Fibroblast of skin of scalp (primary cell): ENCODE results near the gene SNAPC5. TPM values are rescaled to one million over a fixed set of nuclear protein-coding genes. Genes with fewer than 3 reads are reported as not detected.
"Not testable (repeated sequence)": the region's sequence is repeated elsewhere in the genome, so short reads cannot be mapped to it uniquely, and the experiment has no call there.

Experiments
- DNase-seq: peaks from one replicate; pipeline ENCODE4 v3.0.0-alpha.2; 2013
- polyA plus RNA-seq, 2 experiments: library from polyadenylated mRNA; unstranded; fragments of 120-200 nt; gene quantifications; one replicate each; pipeline ENCODE4 v1.2.1, GENCODE V29; 2013; ENCODE audit not compliant: insufficient read length in 2 of 2

Gene SNAPC5, protein sequence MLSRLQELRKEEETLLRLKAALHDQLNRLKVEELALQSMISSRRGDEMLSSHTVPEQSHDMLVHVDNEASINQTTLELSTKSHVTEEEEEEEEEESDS
- polyA plus RNA-seq (2013, experiment 1 of 2; ENCODE audit: insufficient read length), result 17.8 TPM
- polyA plus RNA-seq (2013, experiment 2 of 2; ENCODE audit: insufficient read length), result 20.5 TPM

DNA sequence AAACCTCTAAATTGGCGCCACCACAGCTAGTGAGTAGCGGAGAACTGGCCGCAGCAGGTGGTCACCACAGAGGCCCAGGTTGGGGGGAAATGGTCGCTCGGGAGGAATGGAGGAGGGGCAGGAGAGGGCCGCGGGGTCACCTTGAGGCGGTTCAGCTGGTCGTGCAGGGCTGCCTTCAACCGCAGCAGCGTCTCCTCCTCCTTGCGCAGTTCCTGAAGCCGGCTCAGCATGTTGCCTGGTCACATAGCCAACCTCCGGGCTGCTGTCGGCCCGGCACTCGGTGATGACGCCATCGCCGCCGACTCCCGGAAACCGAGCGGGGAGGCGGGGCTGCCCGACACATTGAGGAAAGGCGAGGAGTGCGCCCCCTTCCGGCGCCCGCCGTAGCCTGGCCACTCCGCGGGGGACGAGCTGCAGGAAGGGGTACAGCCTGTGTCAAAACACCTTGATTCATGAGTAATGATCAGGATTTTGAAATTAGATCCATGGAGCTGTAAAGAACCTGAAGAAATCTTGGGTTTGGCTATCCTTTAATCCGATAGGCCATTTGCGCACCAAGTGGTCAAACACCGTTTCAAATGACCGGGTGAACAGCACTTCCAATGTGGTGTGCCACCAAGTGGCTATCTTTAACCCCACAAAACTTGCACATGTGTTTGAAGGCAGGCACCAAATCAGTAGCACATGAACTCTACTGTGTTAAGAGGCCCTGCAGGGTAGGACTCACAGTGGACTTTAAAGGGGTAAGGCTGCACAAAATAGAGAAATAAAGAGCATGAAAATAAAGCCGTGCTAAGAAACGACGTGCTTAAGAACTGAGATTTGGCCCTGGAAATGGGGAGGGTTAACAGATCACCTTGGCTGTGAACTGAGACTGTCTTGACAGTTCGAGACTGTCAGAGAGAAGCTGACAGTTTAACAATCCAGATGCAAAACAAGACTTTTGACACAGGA lies at the start of gene SNAPC5:
Gene SNAPC5 (minus strand): TSS at position 261 of the 954 bp plus-strand sequence. CDS start 31 bp downstream, at position 230.
- peak; percentile 95 for DNase-seq

DNA sequence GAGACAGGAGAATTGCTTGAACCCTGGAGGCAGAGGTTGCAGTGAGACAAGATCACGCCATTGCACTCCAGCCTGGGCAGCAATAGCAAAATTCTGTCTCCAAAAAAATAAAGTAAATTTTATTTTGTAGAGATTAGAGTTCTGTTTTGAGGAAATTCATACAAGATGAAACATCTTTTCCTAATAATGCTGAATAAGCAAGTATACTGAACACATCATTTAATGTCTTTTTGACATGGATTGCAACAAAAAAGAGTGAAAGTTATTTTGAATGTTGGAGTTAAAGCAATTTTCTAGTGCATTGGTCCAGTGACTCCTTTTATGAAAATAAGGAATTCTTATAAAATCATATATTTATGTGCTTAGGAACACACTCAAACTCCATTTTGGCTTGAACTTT lies 47.7 kb upstream of the SNAPC5 start:
- no peak for DNase-seq

DNA sequence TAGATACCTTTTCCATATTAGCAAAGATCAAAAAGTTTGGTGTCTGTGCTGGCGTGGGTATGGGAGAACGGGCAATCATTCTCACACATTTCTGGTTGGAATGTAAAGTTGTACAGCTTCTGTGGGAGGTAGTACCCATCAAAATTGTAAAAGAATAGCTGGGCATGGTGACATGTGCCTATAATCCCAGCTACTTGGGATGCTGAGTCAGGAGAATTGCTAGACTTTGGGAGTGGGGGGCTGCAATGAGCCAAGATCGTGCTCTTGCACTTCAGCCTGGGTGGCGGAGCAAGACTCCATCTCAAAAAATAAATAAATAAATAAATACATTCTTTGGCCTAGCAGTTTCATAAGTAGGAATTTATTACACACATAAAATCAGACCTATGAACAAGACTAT lies 45.3 kb upstream of the SNAPC5 start:
- no peak for DNase-seq

DNA sequence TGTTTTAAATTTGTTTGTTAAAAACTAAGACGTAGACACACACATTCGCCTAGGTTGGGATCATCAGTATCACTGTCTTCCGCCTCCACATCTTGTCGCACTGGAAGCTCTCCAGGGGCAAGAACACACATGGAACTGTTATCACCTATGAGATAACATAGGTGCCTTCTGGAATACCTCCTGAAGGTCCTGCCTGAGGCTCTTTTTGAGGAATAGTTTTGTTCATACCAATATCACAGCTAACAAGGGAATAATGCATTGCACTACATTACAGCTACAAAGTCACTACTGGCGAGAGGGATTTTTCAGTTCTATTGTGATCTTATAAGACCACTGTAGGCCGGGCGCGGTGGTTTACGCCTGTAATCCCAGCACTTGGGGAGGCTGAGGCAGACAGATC lies 37.5 kb upstream of the SNAPC5 start:
- DNase-seq, result no peak

DNA sequence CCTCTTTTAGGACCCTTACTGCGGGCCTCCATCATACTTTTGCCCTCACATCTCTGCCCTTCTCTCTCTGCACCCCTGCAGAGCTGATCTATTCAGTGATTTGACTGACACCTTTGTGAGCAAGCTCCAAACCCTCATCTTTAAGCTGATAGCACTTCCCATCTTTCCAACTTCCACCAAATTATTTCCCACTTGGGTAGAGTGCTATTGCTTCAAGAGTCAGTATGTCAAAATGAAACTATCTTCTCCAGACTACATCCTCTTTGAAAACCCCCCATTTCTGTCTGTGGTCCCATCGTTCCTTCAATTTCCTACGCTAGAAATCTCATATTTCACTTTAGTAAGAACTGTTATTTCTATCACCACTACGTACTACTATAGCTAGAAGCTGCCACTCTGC lies 27.3 kb upstream of the SNAPC5 start:
- DNase-seq, result no peak

DNA sequence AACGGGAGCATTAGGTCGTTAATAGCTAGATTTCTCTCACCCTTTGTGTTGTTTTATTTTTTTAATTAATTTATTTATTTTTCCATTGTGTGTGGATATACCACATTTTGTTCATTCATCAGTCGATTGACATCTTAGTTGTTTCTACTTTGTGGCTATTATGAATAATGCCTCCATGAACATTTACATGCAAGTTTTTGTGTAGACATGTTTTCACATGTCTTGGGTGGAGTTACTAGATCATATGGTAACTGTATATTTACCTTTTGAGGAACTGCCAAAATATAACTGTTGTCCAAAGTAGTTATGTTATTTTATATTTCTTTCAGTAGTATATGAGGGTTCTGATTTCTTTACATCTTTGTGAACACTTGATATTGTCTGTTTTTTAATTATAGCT lies 26.4 kb upstream of the SNAPC5 start:
- DNase-seq, result no peak

DNA sequence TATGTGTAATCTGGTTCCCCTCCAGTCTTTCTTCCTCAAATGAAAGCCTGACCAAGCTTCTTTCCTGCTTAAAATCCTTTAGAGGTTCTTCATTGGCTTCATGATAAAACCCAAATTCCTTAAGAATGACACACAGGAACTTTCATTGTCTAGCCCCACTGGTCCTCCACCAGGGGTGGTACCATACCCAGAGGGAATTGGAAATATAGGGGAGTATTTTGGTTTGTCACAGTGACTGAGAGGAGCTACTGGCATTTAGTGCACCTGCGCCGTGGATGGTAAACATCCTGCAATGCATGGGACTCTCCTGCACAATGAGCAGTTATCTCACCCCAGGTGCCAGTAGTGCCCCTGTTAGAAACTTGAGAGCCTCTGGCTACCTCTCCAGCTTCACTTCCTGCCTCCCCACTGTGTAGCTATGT lies 18.4 kb upstream of the SNAPC5 start:
- peak; percentile 25 for DNase-seq

DNA sequence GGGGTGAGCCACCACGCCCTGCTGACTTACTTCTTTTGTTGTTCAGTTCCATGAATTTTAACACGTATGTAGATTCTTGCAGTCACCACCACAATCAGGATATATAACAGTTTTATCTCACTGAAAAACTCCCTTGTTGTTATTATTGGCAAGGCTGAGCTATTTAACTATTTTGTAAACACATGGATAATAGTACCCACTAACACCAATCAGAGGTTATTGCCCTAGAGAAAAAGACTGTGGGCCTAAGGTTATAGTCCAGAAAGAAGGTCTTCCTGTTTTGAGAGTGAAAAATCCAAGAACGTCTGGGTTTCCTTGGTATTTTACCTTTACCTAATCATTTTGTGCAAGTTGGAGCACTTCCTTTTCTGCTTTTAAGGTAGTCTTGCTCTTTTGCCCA lies 17.0 kb upstream of the SNAPC5 start:
- no peak for DNase-seq

DNA sequence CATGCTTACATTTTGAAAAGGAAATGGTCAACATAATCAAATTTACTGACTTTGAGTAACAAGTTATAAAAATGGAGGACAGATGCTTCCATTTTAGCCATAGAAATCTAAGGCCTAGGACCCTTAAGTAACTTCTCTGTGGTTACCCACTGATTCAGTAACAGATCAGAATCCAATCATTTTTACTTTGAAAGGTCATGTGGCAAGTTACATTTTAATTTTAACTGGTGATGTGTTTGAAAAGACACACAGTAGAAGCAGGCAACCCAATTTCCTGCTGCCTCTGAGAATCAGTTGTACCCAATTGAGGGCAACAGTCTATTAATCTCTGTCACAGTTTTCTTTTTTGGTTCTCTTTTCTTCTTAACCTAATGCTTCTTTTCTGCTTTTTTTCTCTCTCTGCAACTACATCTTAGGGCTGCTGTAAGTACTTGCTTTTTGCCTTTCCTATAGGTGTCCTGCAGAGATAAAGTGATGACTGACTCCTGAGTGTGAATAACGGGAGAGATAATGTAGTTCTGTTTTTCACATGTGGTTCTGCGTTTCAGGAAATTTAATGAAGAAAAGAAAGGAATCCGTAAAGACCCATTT lies 10.8 kb upstream of the SNAPC5 start:
- no peak for DNase-seq

DNA sequence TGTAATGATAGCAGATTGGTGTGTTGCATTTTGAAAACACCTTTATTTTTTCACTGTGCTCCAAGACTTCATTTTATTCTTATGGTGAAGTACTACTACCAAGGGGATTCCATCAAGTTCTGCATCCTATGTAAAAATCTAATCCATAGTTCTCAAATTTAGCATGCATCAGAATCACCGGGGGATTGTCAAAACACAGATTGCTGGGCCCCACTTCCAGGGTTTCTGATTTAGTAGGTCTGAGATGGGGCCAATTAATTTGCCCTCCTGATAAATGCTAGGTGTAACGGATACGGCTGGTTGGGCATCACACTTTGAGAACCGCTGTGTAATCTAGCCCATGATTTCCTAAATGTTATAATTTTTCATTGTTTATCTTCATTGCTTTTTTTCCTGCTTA lies 8.3 kb upstream of the SNAPC5 start:
- no peak for DNase-seq

DNA sequence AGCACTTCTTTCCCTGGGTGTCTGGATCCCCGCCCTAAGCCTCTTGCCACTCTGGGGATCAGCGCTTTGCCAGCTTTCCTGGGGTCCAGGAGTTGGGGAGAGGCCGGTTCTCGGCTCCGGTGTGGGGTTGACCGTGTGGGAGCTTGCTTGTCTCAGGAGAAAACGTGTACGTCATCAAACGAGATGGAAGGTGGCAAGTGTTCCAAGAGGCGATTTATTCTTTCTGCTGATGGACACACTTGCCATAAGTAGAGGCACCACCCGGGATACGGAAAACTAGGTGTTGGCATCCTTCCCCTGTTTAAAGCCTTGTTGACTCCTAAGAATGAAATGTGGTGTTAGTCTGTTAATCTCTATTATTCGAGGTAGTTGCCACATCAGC lies 7.9 kb upstream of the SNAPC5 start:
- no peak for DNase-seq

DNA sequence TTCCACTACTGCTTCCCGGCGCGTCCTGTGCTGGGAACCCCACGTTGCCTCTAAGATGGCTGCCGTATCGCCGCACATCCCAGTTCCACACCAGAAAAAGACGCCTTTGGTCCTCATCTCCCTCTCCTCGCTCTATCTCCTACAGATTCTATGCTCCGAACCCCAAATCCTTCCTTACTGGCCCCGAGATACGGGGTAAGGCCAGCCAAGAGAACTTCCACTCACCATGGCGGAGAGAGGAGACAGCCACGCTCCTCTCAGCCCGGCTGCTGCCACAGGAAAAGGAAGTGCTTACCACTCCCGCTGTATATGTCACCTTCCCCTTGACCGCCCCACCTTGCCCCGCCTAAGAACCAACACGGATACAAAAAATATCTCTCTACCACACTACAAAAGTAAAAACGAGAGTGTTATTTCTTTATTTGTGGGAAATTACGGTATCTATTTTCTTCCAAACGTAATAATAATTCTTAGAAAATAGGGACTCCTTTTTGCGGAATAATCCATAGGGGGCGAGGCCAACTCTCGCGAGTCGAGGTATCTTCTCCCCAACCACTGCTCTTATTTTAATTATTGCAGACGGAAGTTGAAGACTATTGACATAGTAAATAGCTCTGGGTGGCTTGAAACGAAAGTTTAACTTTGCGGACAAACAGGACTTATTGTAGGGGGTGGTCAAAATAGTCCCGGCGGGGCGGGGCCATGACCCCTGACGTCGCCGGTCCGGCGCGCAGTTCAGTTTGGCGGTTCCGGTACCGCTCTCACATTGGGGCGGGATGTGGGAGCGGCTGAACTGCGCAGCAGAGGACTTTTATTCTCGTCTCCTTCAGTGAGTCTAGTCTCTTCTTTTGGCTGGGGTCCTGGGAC lies 7.2 kb upstream of the SNAPC5 start, which contains the start of the genes RPL4 and ZWILCH:
Gene RPL4 (minus strand): TSS at position 293 of the 867 bp plus-strand sequence. CDS start 65 bp downstream, at position 228.
Gene ZWILCH (plus strand): TSS at position 764 of the 867 bp plus-strand sequence. CDS start 13 bp downstream, at position 777.
- DNase-seq, result peak; percentile 93

DNA sequence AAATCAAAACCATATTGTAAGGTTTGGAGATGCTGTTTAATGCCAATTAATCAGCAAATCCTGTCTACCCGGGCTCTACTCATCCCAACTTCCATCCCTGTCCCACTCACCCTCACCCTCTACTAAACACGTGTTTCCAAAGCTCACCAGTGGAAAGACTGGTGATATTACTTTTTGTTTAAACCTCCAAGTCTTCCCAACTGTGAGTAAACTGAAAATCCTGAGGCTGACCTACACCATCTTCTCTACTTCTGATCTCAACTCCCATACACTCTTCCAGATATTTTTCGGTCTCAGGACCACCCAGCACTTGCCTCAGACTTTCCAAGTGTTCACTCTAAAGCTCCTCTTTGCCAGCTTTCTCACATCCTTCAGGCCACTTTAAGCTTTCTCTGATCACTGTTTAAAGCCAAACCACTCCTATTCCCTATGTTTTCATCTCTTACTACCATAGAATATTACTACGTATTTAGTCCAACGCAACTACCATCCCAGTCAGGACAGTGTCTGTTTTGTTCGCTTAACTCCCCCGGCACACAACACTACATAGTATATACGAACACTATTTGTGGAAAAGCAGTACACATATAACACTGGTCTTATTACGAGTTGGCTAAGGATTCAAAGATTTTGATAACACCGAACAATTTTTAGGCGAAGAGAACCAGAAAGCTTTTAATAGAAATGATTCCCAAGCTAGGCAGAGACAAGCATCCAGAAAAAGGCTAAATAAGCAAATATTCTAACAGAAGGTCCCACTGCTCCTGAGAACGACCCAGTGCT lies 6.4 kb upstream of the SNAPC5 start:
- no peak for DNase-seq

DNA sequence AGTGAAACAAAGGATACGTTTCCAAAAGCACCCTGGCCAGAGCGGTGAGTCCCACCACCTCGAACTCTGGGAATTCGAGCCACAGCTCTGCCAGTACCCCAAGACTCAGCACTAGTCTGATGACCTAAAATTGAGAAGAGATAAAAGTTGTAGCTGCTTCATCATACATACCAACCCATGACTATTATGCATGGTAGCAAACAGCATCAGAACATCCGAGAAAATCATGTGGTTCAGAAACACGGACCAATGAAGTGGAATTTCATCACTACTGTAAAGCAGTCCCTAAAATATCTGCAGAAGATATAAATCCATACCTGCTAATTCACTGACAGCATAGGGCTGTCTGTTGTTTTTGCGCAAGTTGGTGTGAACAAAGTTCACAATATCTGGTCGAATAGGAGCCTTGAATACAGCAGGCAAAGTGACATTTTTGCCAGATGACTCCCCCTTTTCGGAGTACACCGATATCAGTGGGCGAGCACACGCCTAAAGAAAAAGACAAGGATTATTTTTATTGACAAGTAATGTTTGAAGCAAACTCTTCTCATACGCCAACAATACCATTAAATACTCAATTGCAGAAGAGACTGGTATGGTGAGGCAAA lies 5.6 kb upstream of the SNAPC5 start:
- not testable (repeated sequence) for DNase-seq

DNA sequence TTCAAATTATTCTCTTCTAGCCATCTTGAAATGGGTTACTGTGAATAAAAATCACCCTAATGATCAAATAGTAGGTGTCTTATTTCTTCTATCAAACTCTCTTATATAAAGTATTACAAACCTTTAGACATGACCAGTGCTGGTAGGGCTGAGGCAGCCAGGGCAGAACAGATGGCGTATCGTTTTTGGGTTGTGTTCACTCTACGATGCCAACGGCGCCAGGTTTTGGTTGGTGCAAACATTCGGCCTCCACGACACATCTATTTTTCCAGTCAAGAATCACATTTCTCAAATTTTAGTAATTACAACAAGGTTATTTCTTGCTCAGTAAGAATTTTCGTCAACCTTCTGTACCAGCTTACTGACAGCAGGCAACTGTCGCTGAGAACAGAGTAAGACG lies 4.9 kb upstream of the SNAPC5 start:
- no peak for DNase-seq

DNA sequence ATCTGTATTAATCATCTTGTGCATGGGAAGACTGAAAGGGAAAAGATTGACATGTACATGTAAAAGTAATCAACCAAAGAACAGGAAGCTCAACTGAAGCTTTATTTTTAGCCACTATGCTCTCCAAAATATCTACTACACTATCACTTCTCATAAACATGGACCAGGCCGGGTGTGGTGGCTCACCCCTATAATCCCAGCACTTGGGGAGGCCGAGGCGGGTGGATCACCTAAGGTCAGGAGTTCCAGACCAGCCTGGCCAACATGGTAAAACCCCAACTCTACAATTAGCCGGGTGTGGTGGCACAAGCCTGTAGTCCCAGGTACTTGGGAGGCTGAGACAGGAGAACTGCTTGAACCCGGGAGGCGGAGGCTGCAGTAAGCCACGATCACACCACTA lies 2.8 kb upstream of the SNAPC5 start:
- not testable (repeated sequence) for DNase-seq

DNA sequence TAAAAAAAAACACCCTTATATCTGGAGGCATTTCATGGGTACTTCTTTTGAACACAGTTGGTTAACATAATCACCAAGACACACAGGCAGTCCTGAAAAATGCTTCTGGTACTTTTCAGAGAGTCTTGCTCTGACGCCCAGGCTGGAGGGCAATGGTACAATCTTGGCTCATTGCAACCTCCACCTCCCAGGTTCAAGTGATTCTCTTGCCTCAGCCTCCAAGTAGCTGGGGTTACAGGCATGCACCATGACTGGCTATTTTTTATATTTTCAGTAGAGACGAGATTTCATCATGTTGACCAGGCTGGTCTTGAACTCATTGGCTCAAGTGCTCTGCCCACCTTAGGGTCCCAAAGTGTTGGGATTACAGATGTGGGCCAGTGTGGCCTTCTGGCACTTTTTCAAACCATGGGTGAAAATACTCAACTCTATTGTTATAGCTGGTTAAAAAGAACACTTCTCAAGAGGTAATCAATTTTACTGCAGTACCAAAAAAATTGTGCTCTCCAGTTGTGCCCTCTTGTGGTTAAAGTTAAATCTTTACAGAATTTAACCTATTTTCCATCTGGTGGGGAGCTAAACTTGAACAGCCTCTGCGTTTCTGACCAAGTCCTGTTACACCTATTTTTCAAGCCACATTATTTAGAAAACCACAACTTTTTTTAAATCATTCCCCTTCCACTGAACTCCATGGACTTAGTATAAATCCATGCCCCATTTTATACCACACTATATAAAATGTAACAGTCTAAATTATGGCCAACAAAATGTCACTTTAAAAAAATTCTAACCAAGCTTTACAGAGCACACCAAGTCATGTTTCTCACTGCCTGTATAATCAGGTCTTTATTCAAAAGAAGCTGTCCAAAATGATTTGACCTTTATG lies 1.2 kb upstream of the SNAPC5 start:
- peak; percentile 46 for DNase-seq

DNA sequence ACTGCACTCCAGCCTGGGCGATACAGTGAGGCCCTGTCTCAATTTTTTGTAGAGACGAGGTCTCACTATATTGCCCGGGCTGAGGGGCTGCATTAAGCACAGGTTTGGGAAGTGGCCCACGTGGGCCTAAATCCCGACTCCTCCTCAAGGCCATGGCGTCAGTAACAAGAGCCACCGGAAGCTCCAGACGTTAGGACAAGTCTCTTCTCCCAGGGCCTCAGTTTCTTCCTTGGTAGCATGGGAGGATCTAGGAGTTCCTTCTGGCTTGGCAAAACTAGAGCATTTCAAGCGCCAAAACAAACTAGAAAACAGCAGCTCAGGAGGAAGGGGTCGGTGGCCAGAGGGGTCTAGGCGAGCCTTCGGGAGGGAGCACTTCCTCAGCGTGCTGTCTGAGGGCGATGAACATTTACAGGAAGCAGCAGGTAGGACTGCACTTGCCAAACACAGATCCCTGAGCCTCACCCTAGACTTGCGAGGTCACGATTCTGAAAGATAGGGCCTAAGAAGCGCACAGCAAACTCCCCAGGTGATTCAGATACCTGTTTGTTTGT lies 536 bp downstream of the SNAPC5 start:
- DNase-seq, result no peak

DNA sequence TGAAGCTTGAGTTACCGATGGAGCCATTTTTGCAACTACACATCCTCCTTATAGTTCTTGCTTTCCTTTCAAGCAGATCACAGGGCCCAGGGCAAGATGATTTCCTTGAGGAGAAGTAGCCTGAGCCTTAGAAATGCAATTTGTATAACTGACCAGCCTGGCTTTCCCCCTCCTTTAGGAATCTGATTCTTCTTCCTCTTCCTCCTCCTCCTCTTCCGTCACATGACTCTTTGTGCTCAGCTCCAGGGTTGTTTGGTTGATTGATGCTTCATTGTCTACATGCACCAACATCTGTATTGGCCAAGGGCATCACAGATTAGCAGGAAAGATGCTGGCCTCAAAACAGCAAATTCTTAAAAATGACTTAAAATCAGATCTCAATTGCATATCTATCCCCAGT lies 3.3 kb downstream of the SNAPC5 start:
- no peak for DNase-seq

DNA sequence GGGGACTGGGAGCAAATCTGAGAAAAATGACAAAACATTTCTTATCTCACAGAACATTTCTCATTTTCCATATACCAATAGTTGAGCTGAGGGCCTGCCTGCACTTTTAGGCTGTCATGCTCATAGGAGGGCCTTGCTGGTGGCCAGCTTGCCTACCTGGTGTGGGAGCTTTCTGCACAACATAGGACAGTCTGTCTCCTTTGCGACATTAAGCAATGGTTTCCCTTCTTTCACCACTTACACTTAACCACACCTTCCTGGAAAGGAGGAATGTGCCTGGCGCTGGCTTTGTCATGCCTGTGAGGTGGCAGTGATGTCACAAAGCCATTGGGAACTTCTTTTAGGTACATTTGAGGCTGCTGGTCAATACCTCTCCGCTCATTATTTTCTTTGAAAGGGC lies 5.7 kb downstream of the SNAPC5 start:
- no peak for DNase-seq
